GM18505 (cell line): ENCODE data around the gene PRSS1.

Experiments
- ATAC-seq: cut with Tn5 transposase; IDR thresholded peaks from one replicate; pipeline ENCODE4 v1.9.1; 2021; ENCODE audit not compliant: unreplicated experiment
- POLR2A ChIP-seq: IDR thresholded peaks from 4 replicates; pipeline ENCODE4 v1.6.1; 2011; ENCODE audit warnings: borderline replicate concordance; ENCODE audit not compliant: insufficient read depth, insufficient read length; ENCODE audit errors: extremely low read depth

PRSS1 gene

GRCh38 chr7:142799437-142799835, 50.2 kb downstream of the PRSS1 start:
- TF ChIP-seq POLR2A: no peak
- no peak for ATAC-seq

- no peak for ATAC-seq
- TF ChIP-seq POLR2A: no peak
Measured at GRCh38 chr7:142800088-142800487, 50.8 kb downstream of the PRSS1 start.

GRCh38 chr7:142800699-142801260, 51.5 kb downstream of the PRSS1 start:
- ATAC-seq: no peak
- TF ChIP-seq POLR2A: no peak

- no peak for ATAC-seq
- TF ChIP-seq POLR2A: no peak
Measured at GRCh38 chr7:142801601-142802295, 52.5 kb downstream of the PRSS1 start.

- ATAC-seq: no peak
- TF ChIP-seq POLR2A: no peak
Measured at GRCh38 chr7:142802301-142802700, 53.0 kb downstream of the PRSS1 start.
